DOHH2 (cell line): ENCODE results near the gene ABCA1.

ENCODE experiments used
- H3F3A ChIP-seq: fragments of 200-600 bp; sonication (generic), shearing (Covaris generic); 2 replicates; pipeline ENCODE4 v1.6.0; 2016; ENCODE audit warnings: antibody characterized with exemption, mild to moderate bottlenecking; ENCODE audit not compliant: control insufficient read depth, insufficient read depth
- H3K27ac ChIP-seq: fragments of 200-600 bp; sonication (generic); 2 replicates; pipeline ENCODE4 v1.5.1; 2014; ENCODE audit warnings: low read depth, mild to moderate bottlenecking, low read length, moderate library complexity
- H3K27me3 ChIP-seq: fragments of 200-600 bp; sonication (generic); 2 replicates; pipeline ENCODE4 v1.6.1; 2014; ENCODE audit warnings: mild to moderate bottlenecking, low read length, mixed read lengths; ENCODE audit not compliant: control insufficient read depth
- H3K36me3 ChIP-seq: fragments of 200-600 bp; sonication (generic); 2 replicates; pipeline ENCODE4 v1.6.1; 2014; ENCODE audit warnings: mild to moderate bottlenecking, low read length, moderate library complexity, mixed read lengths; ENCODE audit not compliant: control insufficient read depth
- H3K4me1 ChIP-seq: fragments of 200-600 bp; sonication (generic); 2 replicates; pipeline ENCODE4 v1.6.1; 2014; ENCODE audit warnings: mild to moderate bottlenecking, low read length, mixed read lengths; ENCODE audit not compliant: control insufficient read depth
- H3K4me2 ChIP-seq: fragments of 200-600 bp; sonication (generic); 2 replicates; pipeline ENCODE4 v1.6.0; 2014; ENCODE audit warnings: mild to moderate bottlenecking, low read length, moderate library complexity
- H3K4me3 ChIP-seq: fragments of 200-600 bp; sonication (generic); 2 replicates; pipeline ENCODE4 v1.5.1; 2014; ENCODE audit warnings: mild to moderate bottlenecking, low read length, mixed read lengths
- H3K79me2 ChIP-seq: fragments of 200-600 bp; sonication (generic); 2 replicates; pipeline ENCODE4 v1.6.1; 2014; ENCODE audit warnings: mild to moderate bottlenecking, low read length, mixed read lengths; ENCODE audit not compliant: control insufficient read depth
- H3K9me2 ChIP-seq: fragments of 200-600 bp; sonication (generic); replicated peaks from 2 replicates; pipeline ENCODE4 v1.6.1; 2014; ENCODE audit warnings: mild to moderate bottlenecking, low read length, mixed read lengths; ENCODE audit not compliant: control insufficient read depth
- H3K9me3 ChIP-seq: fragments of 200-600 bp; sonication (generic); 2 replicates; pipeline ENCODE4 v1.6.1; 2014; ENCODE audit warnings: antibody characterized with exemption, low read length, mixed read lengths; ENCODE audit not compliant: control insufficient read depth, insufficient read depth
- H4K20me1 ChIP-seq: fragments of 200-600 bp; sonication (generic); 2 replicates; pipeline ENCODE4 v1.6.0; 2014; ENCODE audit warnings: low read depth, mild to moderate bottlenecking, antibody characterized with exemption, low read length, moderate library complexity; ENCODE audit not compliant: control insufficient read depth, insufficient read depth
- EZH2phosphoT487 ChIP-seq: fragments of 200-600 bp; sonication (generic); IDR thresholded peaks from 2 replicates; pipeline ENCODE4 v1.6.1; 2017; ENCODE audit warnings: borderline replicate concordance, mild to moderate bottlenecking, antibody characterized with exemption, low read length, moderate library complexity, mixed read lengths
- TF ChIP-seq, protein P1 (sequence below): fragments of 200-600 bp; sonication (generic); IDR thresholded peaks from one replicate; pipeline ENCODE4 v1.5.1; 2014; ENCODE audit warnings: antibody characterized with exemption, mild to moderate bottlenecking, low read depth, low read length; ENCODE audit not compliant: poor library complexity, severe bottlenecking

ABCA1 gene

DNA sequence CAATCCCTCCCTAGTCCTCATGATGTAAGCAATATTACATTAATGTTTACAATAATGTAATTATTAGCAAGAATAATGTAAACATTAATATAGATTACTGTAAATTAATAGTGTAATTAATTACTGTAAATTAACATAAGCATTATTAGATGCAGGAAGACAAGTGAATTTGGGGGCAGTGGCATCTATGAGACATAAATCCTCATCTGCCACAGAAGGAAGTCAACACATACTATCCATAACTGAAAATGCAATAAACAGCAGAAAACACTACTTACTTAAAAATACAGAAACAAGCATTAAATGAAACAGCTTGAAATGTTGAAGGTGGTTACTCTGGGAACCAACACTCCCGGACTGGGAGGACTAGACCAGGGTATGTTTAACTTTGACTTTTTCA is 181.2 kb downstream of the ABCA1 start:
- peak overlapping the region; percentile 88 for H3K4me2 ChIP-seq
- no peaks in the 10 kb centered on the region for H3K9me3 ChIP-seq
- peaks cover 16% of the 10 kb centered on the region for H3K36me3 ChIP-seq
- TF ChIP-seq, protein P1, sequence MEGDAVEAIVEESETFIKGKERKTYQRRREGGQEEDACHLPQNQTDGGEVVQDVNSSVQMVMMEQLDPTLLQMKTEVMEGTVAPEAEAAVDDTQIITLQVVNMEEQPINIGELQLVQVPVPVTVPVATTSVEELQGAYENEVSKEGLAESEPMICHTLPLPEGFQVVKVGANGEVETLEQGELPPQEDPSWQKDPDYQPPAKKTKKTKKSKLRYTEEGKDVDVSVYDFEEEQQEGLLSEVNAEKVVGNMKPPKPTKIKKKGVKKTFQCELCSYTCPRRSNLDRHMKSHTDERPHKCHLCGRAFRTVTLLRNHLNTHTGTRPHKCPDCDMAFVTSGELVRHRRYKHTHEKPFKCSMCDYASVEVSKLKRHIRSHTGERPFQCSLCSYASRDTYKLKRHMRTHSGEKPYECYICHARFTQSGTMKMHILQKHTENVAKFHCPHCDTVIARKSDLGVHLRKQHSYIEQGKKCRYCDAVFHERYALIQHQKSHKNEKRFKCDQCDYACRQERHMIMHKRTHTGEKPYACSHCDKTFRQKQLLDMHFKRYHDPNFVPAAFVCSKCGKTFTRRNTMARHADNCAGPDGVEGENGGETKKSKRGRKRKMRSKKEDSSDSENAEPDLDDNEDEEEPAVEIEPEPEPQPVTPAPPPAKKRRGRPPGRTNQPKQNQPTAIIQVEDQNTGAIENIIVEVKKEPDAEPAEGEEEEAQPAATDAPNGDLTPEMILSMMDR: no peak
- TF ChIP-seq EZH2phosphoT487: no peak
- H3K4me1 ChIP-seq: peaks cover 46% of the 10 kb centered on the region
- H3F3A ChIP-seq: peaks cover 9% of the 10 kb centered on the region
- no peaks in the 10 kb centered on the region for H3K9me2 ChIP-seq
- H3K27me3 ChIP-seq: no peaks in the 10 kb centered on the region
- no peaks in the 10 kb centered on the region for H4K20me1 ChIP-seq
- peak overlapping the region; percentile 81 for H3K27ac ChIP-seq
- H3K79me2 ChIP-seq: peaks cover 27% of the 10 kb centered on the region
- H3K4me3 ChIP-seq: peak overlapping the region; percentile 85

DNA sequence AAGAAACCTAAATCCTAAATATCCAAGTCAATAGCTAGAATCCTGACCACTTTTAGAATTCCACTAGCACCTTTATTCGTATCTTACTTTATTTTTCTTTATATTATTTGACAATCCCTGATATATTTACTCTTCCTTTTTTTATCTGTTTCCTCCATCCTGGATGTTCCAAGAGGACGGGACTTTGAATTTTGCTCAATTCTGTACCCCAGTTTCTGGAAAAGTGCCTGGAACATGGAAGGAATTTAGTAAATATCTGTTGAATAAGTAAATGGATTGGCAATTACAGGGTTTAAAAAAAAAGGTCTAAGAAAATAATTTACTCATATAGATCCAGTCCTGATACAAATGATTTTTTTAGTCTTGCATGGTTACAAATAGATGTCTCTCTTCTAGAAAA is 181.7 kb downstream of the ABCA1 start:
- Histone ChIP-seq H3K79me2 (peaks cover 27% of the 10 kb centered on the region), H3K4me2 (peak overlapping the region; percentile 88), H3K9me3 (no peaks in the 10 kb centered on the region), H3K9me2 (no peaks in the 10 kb centered on the region), H4K20me1 (no peaks in the 10 kb centered on the region), H3K4me1 (peaks cover 48% of the 10 kb centered on the region), H3K27ac (no peak overlapping the region), H3K4me3 (peak overlapping the region; percentile 85), H3K36me3 (peaks cover 11% of the 10 kb centered on the region), H3F3A (peaks cover 9% of the 10 kb centered on the region), H3K27me3 (no peaks in the 10 kb centered on the region)
- TF ChIP-seq, protein P1: no peak
- no peak for TF ChIP-seq EZH2phosphoT487

DNA sequence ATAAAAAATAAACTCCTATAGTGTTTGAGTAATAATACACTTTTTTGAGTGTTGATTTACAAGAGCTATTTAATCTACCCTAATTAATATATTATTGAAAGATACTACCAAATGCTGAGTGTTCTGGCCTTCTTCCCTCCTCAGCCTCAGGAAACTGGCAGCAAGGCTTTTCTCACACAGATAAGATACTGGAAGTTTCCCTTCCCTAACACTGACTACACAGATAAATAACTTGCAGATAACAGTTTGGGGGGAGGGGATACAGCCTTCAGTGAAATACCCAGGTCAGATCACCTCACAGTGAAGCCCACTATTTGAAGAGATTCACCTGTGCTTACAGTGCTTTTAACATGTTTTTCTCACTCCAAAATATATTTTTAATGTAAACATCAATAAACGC is 182.1 kb downstream of the ABCA1 start:
- Histone ChIP-seq H3K9me2 (no peaks in the 10 kb centered on the region), H3K27me3 (no peaks in the 10 kb centered on the region), H3K4me2 (peak overlapping the region; percentile 88), H3K4me3 (no peak overlapping the region), H3K36me3 (peaks cover 7% of the 10 kb centered on the region; the same call in 1 of the 2 replicates), H3K79me2 (peaks cover 27% of the 10 kb centered on the region), H3F3A (peaks cover 8% of the 10 kb centered on the region), H3K9me3 (no peaks in the 10 kb centered on the region), H3K4me1 (peaks cover 52% of the 10 kb centered on the region), H4K20me1 (no peaks in the 10 kb centered on the region), H3K27ac (no peak overlapping the region)
- TF ChIP-seq EZH2phosphoT487: no peak
- TF ChIP-seq, protein P1: no peak
